Measurements from ENCODE around the gene OGA.

The OGA gene

GRCh38 chr10:101736666-101737065, 81.6 kb downstream of the OGA start:
- H3K4me3 ChIP-seq (ENCODE audit: low read depth, low read length), result no peak overlapping the region
- no peak for TF ChIP-seq CTCF (IDR thresholded peaks at IDR 0.05; ENCODE audit: borderline replicate concordance, insufficient read depth, low read depth, low read length)

Data from GM12875 (cell line).